GM21786 (cell line): ENCODE measurements around the gene SPRR5.

Experiments
- ATAC-seq: cut with Tn5 transposase; IDR thresholded peaks from one replicate; pipeline ENCODE4 v1.9.1; 2021; ENCODE audit not compliant: unreplicated experiment

The SPRR5 gene

DNA sequence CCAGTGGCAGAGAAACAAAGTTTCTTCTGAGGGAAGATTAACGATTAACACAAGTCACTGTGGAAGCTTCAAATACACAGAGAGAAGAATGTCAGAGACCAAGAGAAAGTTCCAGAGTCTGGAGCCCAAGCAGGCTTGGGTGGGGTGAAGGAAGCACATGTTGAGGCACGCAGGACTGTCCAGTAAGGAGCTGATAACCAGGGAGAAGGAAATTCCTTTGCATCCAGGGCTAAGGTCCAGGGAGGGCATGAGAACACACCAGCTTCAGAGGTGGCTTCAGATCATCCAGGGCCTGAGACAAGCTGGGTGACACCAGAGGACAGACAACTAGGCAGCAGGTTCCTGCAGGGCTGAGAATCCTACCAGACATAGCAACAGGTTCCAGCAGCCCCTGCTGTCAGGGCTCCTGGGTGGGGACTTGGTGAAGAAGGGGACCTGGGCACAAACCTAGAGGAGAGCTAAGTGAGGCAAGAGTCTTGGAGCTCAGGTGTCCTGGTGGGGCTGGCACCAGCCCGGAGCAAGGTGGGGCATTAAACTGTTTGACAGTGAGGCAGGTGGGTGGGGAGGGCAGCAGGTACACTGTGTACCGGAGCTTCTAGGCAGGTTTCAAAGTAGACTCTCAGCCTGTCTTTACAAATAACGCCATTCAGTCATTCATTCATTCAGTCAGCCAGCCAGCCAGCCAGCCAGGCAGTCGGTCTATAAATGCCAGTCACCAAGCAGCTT is 34.3 kb downstream of the SPRR5 start:
- ATAC-seq = no peak

DNA sequence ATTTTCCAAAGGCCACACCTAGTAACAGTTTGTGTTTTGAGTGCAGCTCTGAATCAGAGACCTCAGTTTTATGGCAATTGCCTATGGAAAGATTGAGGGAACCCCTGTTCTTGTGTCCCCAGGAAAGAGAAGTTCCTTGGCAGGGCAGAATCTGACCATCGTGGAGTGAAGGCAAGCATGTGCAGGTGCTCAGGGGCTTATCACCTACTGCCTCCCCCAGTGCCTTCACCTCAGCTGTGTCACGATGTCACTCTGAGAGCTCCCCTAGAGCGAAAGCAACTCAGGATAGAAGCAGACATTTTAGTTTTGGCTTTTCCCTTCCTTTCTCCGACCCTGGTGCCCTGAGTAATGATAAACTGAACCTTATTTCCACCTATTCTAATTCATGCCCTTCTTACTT is 35.1 kb downstream of the SPRR5 start:
- no peak for ATAC-seq

DNA sequence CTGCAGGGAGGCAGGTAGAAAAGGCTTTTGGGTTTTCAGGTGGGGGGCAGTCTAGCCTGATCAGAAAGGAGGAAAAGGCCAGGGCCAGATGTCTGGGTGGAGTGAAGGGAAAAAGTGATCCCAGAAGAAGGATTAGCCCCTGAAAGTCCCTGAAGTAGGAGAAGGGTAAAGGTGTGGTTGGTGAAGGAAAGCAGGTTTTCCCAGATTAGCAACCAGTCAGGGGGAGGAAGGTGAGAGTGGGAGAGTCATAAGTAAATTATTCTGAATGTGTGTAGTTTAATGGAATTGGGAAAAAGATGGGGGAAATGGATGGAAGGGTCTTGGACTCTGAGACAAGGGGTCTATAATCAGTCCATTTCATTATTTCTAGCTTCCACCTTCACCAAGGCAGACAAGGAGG is 36.2 kb downstream of the SPRR5 start:
- ATAC-seq = no peak

DNA sequence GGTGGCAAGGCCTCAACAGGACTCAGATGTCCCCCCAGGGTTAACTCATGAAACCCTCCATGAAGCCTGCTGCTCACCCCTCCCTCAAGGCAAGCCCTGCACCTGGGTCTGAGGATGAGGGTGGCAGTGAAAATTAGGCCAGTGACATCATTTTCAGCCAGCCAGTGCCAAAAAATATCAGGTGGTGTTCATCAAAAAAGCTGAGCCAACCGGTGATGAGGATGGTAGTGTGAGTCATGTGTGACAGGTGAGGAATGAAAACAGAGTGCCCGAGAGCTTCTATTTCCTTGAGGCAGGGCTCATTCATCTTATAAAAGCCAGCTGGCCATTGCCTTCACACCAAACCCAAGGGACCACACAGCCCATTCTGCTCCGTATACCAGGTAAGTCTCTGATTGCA is 36.7 kb downstream of the SPRR5 start, which contains the start of gene SPRR1A:
TSS of gene SPRR1A (plus strand) at position 339 of the 400 bp plus-strand sequence. CDS start 1,150 bp downstream, outside the sequence.
- no peak for ATAC-seq

DNA sequence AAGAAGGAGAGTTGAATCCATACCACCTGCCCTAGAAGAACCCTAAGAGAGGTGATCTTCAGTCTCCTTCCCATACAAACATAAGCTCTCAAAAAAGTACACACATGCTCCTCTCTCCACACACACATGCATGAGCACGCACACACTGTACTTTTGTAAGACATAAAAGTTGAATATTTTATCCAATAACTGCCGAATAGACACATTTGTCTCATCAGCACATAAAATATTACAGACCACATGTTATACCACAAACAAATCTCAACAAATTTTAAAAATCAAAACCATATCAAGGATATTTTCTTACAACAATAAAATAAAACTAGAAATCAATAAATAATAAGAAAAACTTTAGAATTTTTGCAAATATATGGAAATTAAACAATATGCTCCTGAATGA is 39.6 kb downstream of the SPRR5 start:
- no peak for ATAC-seq

DNA sequence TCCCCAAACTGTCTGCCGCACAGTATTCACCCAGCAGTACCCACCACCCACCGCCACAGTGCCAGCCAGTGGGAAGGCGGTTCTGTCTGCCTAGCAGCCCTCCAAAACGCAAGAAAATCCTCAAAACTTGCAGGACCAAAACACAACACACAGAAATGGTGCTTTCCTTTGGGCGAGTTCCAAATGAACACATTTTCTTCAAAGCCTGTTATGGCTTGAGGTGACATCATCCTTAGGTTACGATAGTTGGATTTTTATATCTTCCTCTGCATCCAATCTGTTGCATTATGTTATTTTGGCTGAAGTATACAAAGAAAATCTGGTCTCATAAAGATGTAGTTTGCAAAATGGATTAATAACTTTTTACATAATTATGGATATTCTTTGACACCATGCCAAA is 46.2 kb downstream of the SPRR5 start:
- no peak for ATAC-seq

DNA sequence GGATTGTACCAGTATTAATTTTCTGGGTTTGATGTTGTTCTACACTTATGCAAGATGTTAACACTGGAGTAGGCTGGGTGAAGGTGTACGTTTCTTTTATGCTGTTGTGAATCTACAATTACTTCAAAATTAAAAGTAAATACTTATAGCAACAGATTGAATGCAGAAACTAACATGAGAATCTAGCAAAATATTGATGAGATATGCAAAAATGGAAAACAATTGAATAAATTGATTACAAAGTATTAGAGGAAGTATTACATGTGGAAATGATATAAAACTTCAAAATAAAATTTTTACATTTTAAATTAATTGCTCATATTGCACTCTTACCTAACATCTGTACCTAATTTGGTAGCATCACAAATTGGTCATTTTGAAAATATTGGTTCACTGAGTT is 48.8 kb downstream of the SPRR5 start:
- ATAC-seq = no peak

DNA sequence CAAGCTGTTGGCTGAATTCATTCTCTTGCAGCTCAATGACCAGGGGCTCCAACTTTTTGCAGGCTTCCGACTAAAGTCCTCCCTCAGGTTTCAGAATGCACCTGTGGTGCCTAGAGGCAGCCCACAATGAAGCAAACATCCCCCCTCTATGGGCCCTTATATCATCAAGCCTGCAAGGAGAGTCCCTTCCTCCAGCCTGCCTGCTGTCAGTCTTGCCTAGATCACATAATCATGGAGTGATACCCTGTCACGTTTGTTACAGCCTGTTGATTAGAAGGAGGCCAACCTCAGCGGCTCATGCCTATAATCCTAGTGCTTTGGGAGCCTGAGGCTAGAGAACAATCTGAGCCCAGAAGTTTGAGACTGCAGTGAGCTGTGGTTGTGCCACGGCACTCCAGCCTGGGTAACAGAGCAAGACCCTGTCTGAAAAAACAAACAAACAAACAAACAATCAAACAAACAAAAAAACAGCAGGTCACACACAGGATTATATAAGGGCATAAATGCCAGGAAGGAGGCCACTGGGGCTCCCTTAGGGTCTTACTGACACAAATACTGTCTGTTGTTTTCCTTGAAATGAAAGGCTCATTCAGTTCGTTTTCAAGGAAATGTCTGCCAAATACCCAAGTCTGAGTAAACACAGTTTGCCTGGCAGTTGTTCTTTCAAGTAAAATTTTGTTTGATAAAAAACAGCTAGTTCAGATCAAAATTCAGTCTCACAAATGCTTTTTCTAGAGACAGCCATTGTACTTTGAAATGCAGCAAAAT is 49.8 kb downstream of the SPRR5 start:
- ATAC-seq = no peak

DNA sequence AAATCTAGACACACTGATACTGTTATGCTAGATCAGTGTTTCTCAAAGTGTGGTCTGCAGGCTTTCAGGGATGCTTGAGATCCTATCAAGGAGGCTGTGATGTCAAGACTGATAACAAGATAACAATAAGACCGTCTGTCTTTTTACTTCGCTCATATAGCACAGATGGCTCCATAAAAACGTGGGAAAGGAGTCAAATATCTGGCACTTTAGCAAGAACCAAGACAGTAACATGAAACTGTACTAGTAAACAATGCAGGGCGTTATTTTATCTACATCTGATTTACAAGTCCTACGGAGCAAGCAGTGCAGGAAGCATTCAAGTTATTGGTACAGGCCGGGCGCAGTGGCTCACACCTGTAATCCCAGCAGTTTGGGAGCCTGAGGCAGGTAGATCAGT is 50.9 kb downstream of the SPRR5 start:
- no peak for ATAC-seq

DNA sequence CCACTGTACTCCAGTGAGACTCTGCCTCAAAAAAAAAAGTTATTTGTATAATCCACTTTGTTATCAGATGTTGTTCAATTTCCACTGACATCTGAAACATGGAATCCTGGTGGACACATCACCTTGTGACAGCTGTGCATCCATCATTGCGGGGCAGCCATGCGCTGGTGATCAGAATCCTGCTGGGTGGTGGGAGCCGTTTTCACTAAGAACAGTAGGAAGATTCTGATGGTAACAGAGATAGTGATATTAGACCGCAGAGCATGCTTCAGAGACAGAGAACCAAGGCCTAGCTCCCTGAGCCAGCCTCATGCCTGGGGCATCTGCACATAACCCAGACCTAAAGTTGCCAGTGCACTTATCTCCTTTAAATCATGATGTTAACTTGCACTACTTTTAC is 51.5 kb downstream of the SPRR5 start:
- no peak for ATAC-seq
